ENCODE measurements around the gene KCNMA1.

Gene KCNMA1

DNA sequence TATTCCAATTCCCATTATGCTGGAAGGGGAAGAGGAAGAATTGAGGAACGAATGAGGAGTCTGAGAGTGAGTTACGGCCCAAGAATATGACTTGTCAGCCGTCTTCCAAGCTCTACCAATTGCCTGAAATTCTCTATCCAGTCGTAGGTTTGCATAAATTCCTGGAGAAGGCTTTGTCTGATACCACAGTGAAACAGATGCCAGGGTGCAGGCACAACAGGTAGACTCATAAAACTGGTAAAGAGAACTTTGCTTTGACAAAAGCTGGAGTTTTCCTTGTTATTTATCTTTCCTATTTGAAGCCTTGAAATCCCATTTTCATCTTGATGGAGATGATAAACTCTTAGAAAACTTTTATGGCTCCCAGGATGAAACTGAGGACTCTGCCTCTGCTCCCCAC lies 251.2 kb downstream of the KCNMA1 start:
- no peak for DNase-seq

DNA sequence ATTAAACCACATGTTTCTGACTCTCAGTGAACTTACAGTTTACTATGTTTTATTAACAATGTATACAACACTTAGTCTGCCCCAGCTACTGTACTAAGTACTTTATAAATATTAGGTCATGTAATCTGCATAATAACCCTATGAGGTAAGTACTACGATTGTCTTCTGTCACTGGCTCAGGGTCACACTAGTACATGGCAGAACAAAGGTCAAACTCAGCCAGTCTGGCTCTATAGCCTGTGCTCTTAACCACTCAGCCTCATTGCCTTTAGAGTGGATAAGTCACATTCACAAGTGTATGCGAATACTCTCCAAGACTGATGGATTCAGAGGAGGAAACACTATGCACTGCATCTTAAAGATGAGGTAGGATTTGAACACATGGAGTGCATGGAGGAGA lies 252.3 kb downstream of the KCNMA1 start:
- no peak for DNase-seq

DNA sequence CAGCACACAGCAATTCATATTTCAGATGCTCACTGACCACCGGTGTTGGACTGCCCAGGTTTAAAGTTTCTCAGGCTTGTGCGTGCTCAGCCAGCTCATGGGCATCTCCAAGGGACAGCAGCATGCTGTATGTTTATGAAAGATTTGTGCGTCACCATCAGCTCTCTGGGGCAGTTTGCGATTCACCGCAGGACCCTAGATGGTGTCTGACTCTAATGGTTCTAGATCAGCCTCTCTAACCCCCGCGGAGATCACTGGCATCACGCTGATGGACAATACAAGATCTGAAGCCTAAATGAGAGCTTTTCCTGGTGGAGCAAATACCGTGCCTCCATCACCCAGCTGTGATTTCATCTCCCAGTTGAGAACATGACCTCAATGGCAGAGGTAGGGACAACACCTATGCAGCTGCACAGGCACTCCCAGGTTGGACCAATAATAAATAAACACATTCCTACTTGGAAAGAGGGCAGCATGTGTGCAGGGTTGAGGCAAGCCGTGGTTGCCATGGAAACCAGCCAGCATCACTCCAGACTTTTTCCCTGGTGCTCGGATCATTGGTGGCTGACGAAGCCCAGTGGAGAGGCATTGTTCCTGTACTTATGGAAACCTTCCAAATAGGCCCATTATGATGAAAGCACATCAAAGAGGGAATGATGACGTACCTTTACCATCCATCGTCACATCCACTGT lies 253.6 kb downstream of the KCNMA1 start:
- no peak for DNase-seq

DNA sequence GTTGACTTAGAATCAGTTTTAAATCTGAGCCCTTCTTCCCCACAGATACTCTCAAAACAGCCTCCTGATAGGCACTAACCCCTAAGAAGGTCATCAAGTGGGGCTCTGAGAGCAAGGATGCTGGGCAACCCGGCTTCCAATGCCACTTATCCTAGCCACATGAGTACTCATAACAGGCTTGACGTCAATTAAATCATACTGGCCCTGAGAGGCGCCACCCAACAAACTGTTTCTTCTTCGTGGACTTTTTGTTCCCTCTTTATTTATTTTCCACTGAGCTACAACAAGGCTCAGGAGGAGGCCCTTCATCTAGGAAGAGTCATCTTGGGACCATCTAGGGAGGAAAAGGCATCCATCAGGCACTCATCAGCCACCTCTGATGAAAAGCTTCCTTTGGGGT lies 255.9 kb downstream of the KCNMA1 start:
- no peak for DNase-seq

DNA sequence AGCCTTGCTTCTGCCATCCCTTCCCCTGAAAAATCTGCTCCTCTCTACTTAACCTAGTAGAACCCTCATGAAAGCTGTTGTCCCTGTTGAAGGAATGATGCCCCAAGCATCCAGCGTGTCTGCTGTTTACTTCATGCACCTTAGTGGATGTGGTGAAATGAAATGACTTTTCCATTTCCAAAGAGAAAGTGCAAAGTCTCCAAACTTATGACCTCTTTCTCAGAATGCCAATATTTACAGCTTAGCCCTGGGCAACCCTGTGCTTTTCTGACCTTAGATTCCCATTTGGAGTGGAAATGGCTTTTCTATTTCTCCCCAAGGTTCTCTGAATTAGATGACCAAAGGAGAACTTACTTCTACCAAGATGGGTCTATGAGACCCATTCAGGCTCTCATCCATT lies 256.9 kb downstream of the KCNMA1 start:
- DNase-seq = no peak

DNA sequence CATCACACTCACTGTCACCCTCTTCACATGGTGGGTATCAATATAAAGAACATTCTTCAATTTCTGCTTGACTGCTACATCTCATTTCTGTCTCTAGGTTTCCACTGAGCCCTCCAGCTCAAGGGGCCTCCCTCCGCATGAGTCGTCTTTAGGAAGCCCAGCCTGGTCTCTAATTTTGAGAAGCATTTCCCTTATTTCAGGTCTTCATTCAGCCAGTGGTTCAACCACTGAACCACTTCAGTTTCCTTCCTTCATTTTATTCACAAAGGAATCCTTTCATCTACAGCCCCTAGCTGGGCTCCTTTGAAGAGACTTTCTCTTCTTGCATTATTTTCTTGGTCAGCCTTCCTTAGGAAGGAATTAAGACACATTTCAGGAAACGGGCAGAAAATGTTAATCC lies 257.4 kb downstream of the KCNMA1 start:
- DNase-seq = no peak

DNA sequence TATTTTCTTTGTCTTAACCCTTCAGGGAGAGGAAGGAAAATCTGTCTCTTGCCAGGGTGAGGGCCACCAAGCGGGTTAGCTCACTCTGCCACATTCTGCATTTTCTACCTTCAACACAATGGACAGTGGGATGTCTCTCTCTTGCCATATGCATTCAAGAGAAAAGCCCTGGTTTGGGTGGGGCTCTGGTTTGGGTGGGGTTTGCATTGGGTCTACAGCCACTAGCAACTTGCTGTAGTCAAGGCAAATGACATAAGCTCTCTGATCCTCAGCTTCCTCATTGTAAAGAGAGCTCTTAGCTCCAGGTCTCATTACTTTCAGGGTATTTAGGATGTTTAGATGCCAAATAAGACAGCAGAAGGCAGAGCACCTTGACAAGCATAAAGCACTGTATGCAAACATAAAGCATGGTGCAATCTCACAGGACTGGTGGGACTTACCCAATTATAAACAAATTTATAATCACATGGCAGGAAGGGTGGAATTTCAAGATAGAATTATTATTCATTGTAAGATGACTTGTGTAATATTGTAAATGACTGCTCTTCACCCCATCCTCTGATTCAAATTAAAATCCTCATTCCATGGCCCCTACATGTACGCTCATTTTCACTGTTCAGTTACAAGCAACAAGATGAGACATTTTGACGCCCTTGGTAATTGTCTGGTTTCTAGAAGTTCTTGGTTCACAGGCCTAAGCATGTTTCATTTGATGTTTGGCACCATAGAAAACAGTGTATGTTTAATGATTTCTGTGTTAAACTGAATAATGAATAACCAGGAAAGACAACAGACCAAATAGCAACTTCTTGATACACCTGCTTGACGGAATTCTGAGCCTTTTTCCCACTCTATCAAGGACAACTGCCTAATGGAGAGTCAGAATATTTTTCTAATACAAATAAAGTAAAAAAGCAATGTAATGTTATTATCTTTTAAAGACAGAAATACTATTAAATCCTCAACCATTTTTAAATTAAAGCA lies 258.9 kb downstream of the KCNMA1 start:
- no peak for DNase-seq

DNA sequence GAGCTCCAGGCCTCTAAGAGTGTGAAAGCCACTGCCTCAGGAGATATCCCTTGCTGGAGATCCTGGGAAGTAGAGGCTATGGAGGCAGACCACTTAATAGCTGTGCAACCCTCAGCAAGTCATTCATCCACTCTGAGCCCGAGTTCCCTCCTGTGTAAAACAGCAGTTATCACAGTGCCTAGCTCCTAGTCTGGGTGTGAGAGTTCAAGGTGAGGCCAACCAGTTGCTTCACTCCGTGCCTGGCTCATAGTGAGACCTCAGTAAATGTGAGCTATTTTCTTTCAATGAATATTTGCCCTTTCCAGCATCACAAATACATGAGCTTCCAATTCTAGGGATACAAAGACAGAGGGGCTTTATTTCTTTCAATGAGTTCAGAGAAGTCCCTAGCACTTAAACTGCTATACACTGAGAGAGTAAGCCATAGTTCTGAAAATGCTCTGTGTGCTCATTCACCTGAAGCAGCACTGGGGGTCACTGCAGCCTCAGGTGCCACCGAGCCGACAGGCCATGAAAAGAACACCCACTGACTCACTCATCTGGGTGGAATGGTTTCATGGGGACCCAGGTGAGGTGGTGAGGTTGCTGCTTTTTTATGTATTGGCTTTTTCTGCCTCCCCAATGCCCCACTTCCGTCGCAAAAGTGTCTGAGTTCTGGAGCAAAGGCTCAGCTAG lies 259.8 kb downstream of the KCNMA1 start:
- DNase-seq = no peak

DNA sequence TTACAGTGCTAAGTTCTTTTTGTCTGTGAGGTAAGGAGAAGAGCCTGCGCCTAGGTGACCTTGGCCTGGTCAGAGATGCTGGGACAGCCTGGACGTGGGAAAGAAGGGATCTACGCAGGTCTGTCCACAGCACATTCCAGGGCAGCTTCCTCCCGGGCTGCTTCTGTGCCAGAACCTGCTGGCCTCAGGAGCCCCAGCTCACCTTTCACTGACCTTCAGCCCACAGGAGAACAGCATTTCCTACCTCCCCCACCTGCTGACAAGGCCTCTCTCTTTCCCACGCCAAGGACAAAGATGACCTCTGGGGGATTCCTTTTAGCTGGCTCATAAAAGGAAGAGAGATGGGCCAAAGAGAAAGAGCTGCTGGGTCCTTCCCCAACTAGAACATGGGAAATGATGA lies 260.6 kb downstream of the KCNMA1 start:
- DNase-seq = no peak

DNA sequence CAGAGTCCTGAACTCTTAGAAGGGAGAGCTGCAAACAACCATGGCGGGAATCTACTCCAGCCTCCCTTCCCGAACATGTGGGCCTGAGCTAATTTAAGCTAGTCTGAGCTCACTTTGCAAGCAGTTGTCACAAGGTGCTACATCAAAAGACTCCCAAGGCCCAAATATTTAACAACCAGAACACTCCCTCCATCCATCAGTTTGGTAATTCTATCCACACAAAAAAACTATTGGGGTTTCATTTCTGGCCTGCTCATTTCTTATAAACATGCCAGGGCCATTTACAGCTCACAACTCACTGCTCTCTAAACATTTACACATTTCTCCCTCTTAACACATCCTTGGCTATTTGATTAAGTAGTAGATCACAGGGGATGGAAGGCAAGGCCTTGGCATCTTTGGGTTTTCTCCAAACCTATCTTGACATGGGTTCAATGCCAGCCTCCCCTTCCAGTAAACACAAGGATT lies 263.4 kb downstream of the KCNMA1 start:
- DNase-seq = no peak

DNA sequence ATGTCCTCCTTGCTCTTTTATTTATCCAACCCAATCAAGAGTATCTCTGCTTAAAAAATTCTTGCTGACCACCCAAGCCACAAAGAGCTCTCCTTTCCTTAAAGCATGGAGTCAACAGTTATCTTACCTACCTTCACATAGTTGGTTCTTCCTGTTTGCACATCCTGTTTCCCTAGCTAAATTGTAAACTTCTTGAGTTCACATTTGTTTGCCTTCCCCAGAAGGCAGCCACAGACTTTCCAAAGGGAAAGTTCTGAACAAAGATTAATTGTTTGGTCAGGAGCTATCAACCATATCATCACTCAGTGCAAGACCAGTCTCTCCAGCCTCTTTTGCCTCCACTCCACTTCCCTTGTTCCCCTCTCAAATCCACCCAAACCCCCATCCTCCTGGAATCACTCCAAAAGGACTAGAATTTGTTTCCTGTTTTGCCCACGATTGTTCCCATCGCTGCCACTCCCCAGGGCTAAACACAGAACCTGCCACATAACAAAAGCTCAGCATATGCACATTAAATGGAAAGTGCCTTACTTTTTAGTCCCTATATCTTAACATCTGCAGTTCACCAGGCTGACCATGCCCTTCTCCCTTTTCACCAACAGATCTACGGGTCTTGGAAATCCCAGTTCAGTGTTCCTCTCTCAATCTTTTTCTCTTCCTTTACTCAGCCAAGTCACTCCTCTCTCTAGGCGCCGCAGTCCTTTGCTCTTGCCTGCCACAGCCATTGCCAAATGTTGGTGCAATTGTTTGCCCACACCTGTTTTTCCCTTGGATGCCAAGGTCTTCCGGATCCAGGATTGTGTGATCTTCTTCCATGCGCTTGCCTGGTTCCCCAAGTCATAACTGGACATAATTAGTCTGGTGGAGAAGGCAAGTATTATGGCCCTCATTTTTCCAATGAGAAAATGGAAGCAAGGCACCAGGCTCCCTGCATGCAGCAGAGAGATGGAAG lies 265.5 kb downstream of the KCNMA1 start:
- DNase-seq = no peak

DNA sequence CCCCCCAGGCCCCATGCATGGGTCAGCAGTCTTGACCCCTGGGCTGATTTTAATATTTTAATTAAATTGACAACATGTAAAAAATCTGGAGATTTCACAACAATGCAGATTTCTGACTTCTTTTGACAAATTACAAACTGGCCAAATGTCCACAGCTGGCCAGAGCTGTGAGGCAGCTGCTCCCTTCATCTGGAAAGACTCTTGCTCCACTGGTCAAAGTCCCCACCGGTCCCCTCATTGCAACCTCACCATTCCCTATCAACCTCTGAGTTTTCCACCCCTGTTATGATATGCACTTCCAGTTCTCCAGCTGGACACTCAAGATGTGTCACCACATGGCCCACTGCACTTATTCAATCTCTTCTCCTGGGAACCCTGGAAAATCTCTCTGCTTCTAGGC lies 266.2 kb downstream of the KCNMA1 start:
- DNase-seq = no peak

DNA sequence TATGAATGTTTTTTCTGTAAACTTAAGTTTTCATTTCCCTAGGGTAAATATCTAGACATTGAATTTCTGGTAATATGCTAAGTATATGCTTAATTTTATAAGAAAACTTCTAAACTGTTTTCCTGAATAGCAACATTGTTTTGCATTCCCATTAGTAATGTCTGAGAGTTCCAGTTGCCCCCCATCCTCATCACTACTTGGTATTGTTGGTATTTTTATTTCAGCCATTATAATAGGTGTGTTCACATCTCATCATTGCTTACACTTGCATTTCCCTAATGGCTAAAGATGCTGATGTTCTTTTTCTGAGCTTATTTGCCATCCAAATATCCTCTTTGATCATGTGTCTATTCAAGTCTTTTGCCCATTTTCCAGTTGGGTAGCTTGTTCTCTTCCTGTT lies 269.6 kb downstream of the KCNMA1 start:
- no peak for DNase-seq

DNA sequence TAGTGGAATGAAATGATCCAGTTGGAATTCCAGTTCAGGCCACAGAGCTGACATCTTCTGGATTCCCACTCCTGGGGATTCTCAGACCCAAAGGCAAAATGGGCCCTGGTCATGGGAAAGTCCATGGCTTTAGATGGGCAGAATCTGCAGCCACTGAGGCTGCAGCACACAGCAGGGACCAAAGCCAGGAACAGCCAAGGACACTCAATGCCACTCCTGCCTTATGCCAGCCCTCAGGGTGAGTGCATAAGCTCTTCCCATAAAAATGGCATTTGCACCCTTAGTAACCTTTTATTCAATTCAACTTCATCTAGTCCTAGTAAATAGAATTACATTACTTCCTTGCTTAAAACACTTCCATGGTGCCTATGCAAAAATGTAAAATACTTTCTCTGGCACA lies 274.4 kb downstream of the KCNMA1 start:
- no peak for DNase-seq

DNA sequence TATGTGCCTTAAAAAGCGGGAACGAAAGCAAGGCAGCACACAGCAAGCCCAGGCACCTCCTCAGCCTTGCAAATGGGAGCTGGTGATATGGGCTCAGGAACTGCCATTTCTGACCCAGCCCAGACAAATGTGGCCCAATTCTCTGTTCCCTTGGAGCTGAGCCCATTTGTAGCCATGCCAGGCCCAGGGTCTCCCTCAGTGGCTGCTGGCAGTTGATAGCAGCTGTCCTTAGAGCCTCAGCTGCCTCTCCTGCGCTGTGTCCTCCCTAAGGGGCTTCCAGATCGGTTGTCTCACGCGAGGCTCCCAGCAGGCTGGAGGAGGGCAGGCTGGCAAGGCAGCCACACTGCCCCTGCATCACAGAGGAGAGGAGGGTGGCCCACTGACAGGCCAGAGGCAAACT lies 275.8 kb downstream of the KCNMA1 start:
- DNase-seq = no peak

DNA sequence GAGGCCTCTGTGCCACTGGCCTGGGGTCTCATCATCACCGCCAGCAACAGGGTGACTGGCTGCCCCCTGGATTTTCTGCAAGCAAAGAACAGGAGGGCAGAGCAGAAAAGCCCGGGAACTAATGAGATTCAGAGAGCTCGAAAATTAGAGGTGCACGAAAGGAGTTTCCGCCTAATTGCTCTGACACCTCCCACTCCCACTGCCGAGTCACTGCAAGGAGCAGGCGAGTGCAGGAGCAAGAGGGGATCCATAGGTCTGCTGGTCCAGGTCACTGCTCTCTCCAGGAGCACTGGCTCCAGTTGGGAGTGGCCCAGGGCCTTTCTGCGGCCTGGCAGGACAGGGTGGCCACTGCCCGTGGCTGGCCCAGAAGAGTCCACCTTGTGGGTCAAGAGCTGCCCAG lies 276.2 kb downstream of the KCNMA1 start:
- no peak for DNase-seq

DNA sequence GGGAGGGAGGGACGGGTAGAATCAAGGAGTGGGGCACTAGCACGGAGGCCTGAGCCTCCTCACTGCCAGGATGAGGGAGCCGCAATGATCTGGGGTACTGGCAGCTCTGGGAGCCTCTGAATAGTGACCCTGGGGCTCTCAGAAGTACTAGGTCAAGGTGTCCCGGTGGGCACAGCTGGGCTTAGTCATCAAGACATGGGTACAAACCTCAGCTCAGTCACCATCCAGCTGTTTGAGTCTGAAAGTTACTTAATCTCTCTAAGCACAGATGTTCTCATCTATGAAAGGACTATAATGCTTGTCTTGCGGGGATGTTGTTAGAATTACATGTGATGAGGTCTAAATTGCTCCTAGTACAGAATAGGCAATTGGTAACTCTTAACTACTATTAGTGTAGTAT lies 276.8 kb downstream of the KCNMA1 start:
- no peak for DNase-seq

DNA sequence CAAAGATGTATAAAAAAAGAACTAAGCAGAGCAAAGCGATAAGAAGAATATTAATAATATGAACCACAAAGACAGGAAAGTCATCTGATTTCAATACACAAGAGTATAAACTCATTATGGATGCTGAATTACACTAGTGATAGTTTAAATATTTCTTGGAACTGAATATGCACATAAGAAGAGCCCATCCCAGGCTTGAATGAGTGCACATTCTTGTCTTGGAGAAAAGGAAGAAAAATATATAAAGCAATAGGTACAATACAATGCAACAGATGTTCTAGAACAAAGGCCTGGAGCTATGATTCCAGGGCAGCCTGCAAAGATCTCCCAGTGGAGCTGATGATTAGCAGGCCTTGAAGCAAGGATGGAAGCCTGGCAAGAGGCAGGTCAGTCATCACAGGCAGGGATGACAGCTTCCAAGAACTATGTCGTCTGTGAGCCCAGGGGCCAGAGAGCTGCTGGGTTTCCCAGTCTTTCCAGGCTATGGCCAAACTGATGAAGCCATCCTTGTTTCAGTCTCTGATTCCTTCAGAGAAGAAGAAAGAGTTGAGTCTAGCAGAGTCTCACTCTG lies 277.6 kb downstream of the KCNMA1 start:
- no peak for DNase-seq

DNA sequence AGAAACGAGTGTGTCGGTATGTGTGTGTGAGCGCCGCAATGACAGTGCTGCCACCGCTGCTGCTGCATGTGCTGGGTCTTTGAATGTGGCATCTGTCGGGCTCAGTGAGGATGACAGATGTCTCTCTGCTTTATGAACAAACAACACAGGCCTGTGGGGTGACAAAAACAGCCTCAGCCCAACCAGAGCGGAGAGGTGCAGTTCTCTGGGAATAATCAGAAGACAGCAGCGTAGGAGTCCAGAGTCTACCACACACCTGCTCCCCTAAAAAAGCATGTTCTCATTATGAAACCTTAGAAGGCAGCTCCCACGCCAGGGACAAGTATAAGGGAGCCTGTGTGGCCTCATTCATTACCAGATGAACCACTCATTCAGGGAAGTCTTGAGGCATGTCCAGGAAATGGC lies 278.3 kb downstream of the KCNMA1 start:
- DNase-seq = no peak

DNA sequence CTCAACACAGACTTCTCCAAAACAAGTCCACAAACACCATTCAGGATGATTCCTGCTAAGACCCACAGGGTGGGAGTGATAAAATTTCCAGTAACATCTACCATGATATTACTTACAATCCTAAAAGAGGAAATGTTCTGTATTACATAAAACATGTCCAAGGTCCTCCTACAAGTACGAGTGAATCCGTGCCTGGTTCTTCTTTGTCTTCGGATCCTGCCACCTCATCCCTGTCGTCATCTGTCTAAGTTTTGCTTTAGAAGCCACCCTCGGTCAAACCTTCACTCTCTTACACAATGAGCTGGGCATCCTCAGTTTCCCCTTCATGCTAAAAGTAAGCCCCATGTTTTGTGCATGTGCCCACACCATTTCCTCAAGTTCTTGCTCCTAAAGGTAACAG lies 279.0 kb downstream of the KCNMA1 start:
- DNase-seq = no peak

DNA sequence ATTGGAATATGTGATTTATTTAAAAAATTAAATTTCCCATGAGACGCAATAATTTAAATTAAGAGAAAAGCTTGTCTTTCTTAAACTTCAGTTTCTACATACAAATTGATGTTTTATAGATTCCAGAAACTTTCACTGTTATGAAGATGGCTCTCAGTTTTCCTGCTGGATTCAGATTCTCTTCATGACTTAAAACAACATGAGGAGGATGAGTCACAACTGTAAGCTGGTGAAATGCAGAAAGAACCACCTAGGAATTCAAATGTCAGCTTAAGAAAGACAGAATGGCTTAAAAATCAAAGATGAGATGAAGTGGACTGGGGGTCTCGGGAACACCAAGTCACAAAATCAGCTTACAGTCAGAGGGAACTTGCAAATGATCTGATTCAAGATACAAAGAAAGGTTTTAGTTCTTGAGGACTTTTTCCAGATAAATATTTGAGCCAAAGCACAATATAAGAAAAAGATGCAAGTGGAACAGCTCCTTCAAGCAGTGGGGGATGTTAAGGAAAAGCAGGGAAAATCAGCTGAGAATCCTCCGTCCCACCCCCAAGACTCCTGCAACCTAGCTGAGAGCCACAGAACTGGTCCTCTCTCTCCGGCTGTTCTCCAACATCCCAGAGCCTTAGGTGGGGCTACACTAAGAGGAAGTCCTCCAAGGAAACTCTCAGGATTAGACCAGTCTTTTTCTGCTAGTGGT lies 279.8 kb downstream of the KCNMA1 start:
- DNase-seq = no peak

All from stimulated activated CD4-positive, alpha-beta T cell treated with anti-CD3 and anti-CD28 coated beads, Interleukin-2, amount 100 ng/mL, for 48 hours (primary cell).